ENCODE results near the gene PAGE2B.

- TF ChIP-seq POLR2A (IDR thresholded peaks at IDR 0.05) (no peak), CTCF (IDR thresholded peaks at IDR 0.05 in 8 of 11, conservative IDR thresholded peaks at IDR 0.05 in 3 of 11) (no peak), POLR2AphosphoS5 (IDR thresholded peaks at IDR 0.05) (no peak)
Observed at GRCh38 chrX:55102754-55103153, 27.9 kb downstream of the PAGE2B start.
